ENCODE measurements around the gene IGF2BP3. TPM values are rescaled to one million over a fixed set of nuclear protein-coding genes. Genes with fewer than 3 reads are reported as not detected.

IGF2BP3 gene
- total and polyA plus RNA-seq, 3 donors from 2014 or later = 17.8 to 36.0 (median 20.1) TPM

- TF ChIP-seq POLR2A (IDR thresholded peaks at IDR 0.05) = no peak
- TF ChIP-seq CTCF (IDR thresholded peaks at IDR 0.05) = no peak
- WGBS, 2 donors = 83 to 85% methylated on average over 3 of the region's 3 CpGs
Measured at GRCh38 chr7:23389701-23390100, 80.6 kb downstream of the IGF2BP3 start.

GRCh38 chr7:23387583-23387982 is 82.7 kb downstream of the IGF2BP3 start:
- Histone ChIP-seq H3K9me3 (no peaks in the 10 kb centered on the region), H3K36me3 (ENCODE audit: low read depth, missing control alignments) (no peaks in the 10 kb centered on the region), H3K27ac (no peak overlapping the region), H3K27me3 (no peaks in the 10 kb centered on the region), H3K4me1 (no peaks in the 10 kb centered on the region), H3K4me3 (no peak overlapping the region)
- intact Hi-C loops (cut with DNase I; ENCODE audit: low total_unique reads) = no loop called here
- TF ChIP-seq CTCF (IDR thresholded peaks at IDR 0.05) (no peak), POLR2A (IDR thresholded peaks at IDR 0.05) (no peak)
- no peak for DNase-seq
- WGBS, 2 donors = 89 to 90% methylated on average over 1 of the region's 1 CpG

More at GRCh38 chr7:23389701-23390100, 80.6 kb downstream of the IGF2BP3 start:
- Histone ChIP-seq H3K27ac (no peak overlapping the region), H3K36me3 (ENCODE audit: low read depth, missing control alignments) (no peaks in the 10 kb centered on the region), H3K4me1 (no peaks in the 10 kb centered on the region), H3K4me3 (no peak overlapping the region), H3K9me3 (no peaks in the 10 kb centered on the region), H3K27me3 (no peaks in the 10 kb centered on the region)
- intact Hi-C loops (cut with DNase I; ENCODE audit: low total_unique reads) = no loop called here
- no peak for DNase-seq

- TF ChIP-seq CTCF (IDR thresholded peaks at IDR 0.05) (no peak), POLR2A (IDR thresholded peaks at IDR 0.05) (no peak)
- Histone ChIP-seq H3K27ac (no peak overlapping the region), H3K4me3 (no peak overlapping the region), H3K27me3 (no peaks in the 10 kb centered on the region), H3K36me3 (ENCODE audit: low read depth, missing control alignments) (no peaks in the 10 kb centered on the region), H3K9me3 (no peaks in the 10 kb centered on the region), H3K4me1 (no peaks in the 10 kb centered on the region)
- DNase-seq = no peak
- WGBS, 2 donors = 70 to 89% methylated on average over 1 of the region's 1 CpG
- intact Hi-C loops (cut with DNase I; ENCODE audit: low total_unique reads) = no loop called here
Measured at GRCh38 chr7:23385140-23385539, 85.2 kb downstream of the IGF2BP3 start.

- H3K4me3 ChIP-seq = no peak overlapping the region
- no peaks in the 10 kb centered on the region for H3K9me3 ChIP-seq
- intact Hi-C loops (cut with DNase I; ENCODE audit: low total_unique reads) = no loop called here
- no peaks in the 10 kb centered on the region for H3K36me3 ChIP-seq (ENCODE audit: low read depth, missing control alignments)
- TF ChIP-seq CTCF (IDR thresholded peaks at IDR 0.05) = no peak
- no peak for TF ChIP-seq POLR2A (IDR thresholded peaks at IDR 0.05)
- H3K27me3 ChIP-seq = no peaks in the 10 kb centered on the region
- 78 to 96% methylated on average over 2 of the region's 2 CpGs for WGBS, 2 donors
- H3K27ac ChIP-seq = no peak overlapping the region
- DNase-seq = no peak
- H3K4me1 ChIP-seq = no peaks in the 10 kb centered on the region
Measured at GRCh38 chr7:23383225-23383624, 87.1 kb downstream of the IGF2BP3 start.

GRCh38 chr7:23380961-23381360 is 89.3 kb downstream of the IGF2BP3 start:
- no peak overlapping the region for H3K4me3 ChIP-seq
- H3K4me1 ChIP-seq = no peaks in the 10 kb centered on the region
- H3K27me3 ChIP-seq = no peaks in the 10 kb centered on the region
- intact Hi-C loops (cut with DNase I; ENCODE audit: low total_unique reads) = no loop called here
- TF ChIP-seq POLR2A (IDR thresholded peaks at IDR 0.05) = no peak
- no peak for TF ChIP-seq CTCF (IDR thresholded peaks at IDR 0.05)
- 95 to 97% methylated on average over 3 of the region's 3 CpGs for WGBS, 2 donors
- DNase-seq = no peak
- no peaks in the 10 kb centered on the region for H3K9me3 ChIP-seq
- no peaks in the 10 kb centered on the region for H3K36me3 ChIP-seq (ENCODE audit: low read depth, missing control alignments)
- no peak overlapping the region for H3K27ac ChIP-seq
